ENCODE results near the gene THSD4.

The THSD4 gene

GRCh38 chr15:71734709-71735384, 619.6 kb downstream of the THSD4 start:
- DNase-seq (ENCODE audit: low read depth in 1 of 2, low spot score in 1 of 2): no peak

- no peak for DNase-seq (ENCODE audit: low read depth in 1 of 2, low spot score in 1 of 2)
Measured at GRCh38 chr15:71735385-71735757, 620.1 kb downstream of the THSD4 start.

GRCh38 chr15:71736286-71736947, 621.1 kb downstream of the THSD4 start:
- DNase-seq (ENCODE audit: low read depth in 1 of 2, low spot score in 1 of 2): no peak

- no peak for DNase-seq (ENCODE audit: low read depth in 1 of 2, low spot score in 1 of 2)
Measured at GRCh38 chr15:71737761-71738160, 622.5 kb downstream of the THSD4 start.

GRCh38 chr15:71739355-71739754, 624.1 kb downstream of the THSD4 start:
- no peak for DNase-seq (ENCODE audit: low read depth in 1 of 2, low spot score in 1 of 2)

- DNase-seq (ENCODE audit: low read depth in 1 of 2, low spot score in 1 of 2): no peak
Measured at GRCh38 chr15:71742964-71743363, 627.7 kb downstream of the THSD4 start.

GRCh38 chr15:71743861-71744382, 628.7 kb downstream of the THSD4 start:
- DNase-seq (ENCODE audit: low read depth in 1 of 2, low spot score in 1 of 2): peak; percentile 11 to 22

GRCh38 chr15:71746719-71747118, 631.4 kb downstream of the THSD4 start:
- DNase-seq (ENCODE audit: low read depth in 1 of 2, low spot score in 1 of 2): no peak

GRCh38 chr15:71747128-71748083, 632.1 kb downstream of the THSD4 start:
- DNase-seq (ENCODE audit: low read depth in 1 of 2, low spot score in 1 of 2): no peak

GRCh38 chr15:71748293-71748718, 633.0 kb downstream of the THSD4 start:
- no peak for DNase-seq (ENCODE audit: low read depth in 1 of 2, low spot score in 1 of 2)

GRCh38 chr15:71749500-71749899, 634.2 kb downstream of the THSD4 start:
- no peak for DNase-seq (ENCODE audit: low read depth in 1 of 2, low spot score in 1 of 2)

- no peak for DNase-seq (ENCODE audit: low read depth in 1 of 2, low spot score in 1 of 2)
Measured at GRCh38 chr15:71752128-71752527, 636.9 kb downstream of the THSD4 start.

- no peak for DNase-seq (ENCODE audit: low read depth in 1 of 2, low spot score in 1 of 2)
Measured at GRCh38 chr15:71752604-71753289, 637.5 kb downstream of the THSD4 start.

- no peak for DNase-seq (ENCODE audit: low read depth in 1 of 2, low spot score in 1 of 2)
Measured at GRCh38 chr15:71753346-71753745, 638.1 kb downstream of the THSD4 start.

- DNase-seq (ENCODE audit: low read depth in 1 of 2, low spot score in 1 of 2): no peak
Measured at GRCh38 chr15:71754660-71755059, 639.4 kb downstream of the THSD4 start.

- no peak for DNase-seq (ENCODE audit: low read depth in 1 of 2, low spot score in 1 of 2)
Measured at GRCh38 chr15:71755092-71755970, 640.1 kb downstream of the THSD4 start.

GRCh38 chr15:71756599-71757352, 641.5 kb downstream of the THSD4 start:
- no peak for DNase-seq (ENCODE audit: low read depth in 1 of 2, low spot score in 1 of 2)

- no peak for DNase-seq (ENCODE audit: low read depth in 1 of 2, low spot score in 1 of 2)
Measured at GRCh38 chr15:71757741-71758530, 642.7 kb downstream of the THSD4 start.

Measured in activated T-helper 1 cell treated with anti-CD3 and anti-CD28 coated beads, Interleukin-2, amount 50 U/mL, for 16 hours (primary cell).